IPS-NIHi7 (cell line): ENCODE results near the gene MRM3.
"Not testable (repeated sequence)": the region's sequence is repeated elsewhere in the genome, so short reads cannot be mapped to it uniquely, and the experiment has no call there.

Experiments
- DNase-seq: peaks from one replicate; pipeline ENCODE4 v3.0.0; 2012; ENCODE audit warnings: mixed read lengths; ENCODE audit errors: extremely low spot score

Gene MRM3

GRCh38 chr17:796609-797008, 14.5 kb downstream of the MRM3 start:
- no peak for DNase-seq

DNA sequence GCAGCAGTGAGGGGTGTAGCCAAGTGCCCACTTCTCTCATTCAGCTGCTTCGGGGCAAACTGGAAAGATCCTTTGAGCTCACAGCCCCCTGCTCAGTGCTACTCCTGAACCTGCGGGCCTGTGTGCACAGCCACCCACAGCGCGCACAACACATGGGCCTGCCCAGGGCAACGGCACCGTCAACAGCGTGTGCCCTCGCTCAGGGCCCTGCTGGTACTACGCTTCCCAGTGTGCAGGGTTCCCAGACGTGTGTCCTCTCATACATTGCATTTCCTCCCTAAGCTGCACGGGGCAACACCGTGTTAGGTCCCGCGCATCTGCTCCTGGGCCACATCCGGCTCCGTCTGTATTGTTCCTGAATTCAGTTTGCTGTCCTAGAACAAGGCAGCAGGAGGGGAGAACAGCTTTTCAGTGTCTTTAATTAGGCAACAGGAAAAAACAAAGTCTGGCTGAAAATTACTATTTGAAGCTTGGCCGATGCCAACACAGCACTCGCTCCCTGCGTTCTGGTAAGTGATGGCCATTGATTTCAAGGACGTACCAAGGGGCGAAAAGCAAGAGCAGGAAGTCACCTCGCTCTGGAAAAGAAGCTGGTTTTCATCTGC, 15.2 kb downstream of the MRM3 start:
- DNase-seq: no peak

DNA sequence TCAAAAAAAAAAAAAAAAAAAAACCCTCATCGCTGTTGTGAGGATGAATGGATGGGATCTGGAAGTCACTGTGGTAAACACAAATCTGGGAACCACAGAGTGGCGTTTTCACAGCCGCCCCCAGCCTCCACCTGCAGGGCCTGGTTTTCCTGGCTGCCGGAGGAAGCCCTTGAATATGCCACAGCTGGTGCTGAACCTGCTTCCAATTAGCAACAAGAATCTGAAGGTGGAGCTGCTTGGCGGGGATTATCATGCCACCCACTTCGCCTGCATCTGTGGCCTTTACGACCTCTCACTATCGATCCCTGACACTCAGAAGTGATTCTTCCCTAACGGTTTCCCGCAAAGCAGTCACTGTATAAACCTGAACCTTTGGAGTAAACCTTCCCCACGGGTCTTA, 16.1 kb downstream of the MRM3 start:
- DNase-seq: no peak

DNA sequence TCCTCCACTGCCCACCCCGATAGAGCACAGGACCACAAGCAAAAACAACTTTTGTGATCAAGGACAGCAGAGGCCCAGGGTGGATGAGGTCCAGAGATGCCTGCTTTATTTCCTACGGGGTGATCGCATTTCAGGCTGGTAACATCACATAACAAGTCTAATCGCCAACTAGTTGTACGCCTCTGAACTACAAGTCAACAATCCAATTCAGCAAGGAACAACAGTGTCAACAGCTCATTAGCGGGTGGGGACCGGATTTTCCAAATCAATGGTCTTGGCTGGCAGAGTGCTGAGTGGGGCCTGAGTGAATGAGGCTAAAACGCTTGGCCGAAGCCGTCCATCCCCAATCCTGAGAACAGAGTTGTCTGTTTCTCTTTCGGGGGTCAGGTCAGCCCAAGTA, 17.1 kb downstream of the MRM3 start:
- DNase-seq: no peak

DNA sequence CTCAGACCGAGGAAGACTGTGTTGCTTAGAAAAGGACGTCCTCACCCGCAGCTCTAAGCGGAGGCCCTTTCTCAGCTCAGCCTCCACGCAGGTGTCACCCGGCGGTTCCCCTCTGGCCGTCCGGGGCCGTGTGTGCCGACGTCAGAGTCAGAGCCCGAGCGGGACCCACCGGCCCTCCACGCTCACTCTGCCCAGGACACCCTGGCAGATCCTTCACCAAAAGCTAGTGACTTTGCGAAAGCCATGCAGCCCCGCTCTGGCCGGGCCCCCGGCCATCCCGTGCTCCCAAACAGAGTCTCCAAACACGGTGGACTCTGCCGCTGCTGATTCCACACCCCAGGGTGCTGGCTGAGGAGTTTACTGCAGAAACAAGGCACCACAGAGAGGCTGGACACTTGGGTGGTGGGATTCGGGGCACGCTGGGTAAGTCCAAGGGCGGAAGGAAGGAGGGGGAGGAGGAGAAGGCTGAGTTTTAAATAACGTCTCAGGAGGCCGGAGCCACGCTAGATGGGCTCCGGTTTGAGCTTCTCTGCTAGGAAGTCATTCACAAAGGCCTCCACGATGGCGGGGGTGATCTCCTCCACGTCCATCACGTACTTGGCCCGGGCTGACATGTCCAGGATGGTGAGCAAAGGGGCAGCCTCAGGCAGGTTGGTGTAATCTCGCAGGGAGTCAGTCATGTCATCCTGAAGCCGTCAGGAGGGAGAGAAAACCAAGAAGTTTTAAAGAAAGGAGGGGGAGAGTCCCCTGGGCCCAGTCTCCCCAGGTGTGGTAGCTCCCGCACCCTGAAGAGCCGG, 18.5 kb downstream of the MRM3 start:
- DNase-seq: no peak

DNA sequence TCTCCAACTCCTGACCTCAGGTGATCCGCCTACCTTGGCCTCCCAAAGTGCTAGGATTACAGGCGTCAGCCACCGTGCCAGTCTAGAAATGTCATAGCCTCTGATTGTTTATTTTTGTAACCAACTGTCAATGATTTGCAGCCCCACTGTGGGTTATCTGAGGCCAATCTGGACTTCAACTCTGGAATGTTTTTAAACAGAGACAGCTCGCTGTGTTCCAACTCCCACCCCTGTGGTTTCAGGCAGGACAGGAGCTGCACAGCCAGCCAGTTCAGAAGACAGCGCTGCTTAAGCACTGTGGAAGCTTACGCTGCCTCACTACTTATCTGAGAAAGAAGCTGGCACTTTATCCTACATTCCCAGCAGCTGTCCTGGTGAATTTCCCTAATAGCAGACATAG, 19.5 kb downstream of the MRM3 start:
- DNase-seq: no peak

DNA sequence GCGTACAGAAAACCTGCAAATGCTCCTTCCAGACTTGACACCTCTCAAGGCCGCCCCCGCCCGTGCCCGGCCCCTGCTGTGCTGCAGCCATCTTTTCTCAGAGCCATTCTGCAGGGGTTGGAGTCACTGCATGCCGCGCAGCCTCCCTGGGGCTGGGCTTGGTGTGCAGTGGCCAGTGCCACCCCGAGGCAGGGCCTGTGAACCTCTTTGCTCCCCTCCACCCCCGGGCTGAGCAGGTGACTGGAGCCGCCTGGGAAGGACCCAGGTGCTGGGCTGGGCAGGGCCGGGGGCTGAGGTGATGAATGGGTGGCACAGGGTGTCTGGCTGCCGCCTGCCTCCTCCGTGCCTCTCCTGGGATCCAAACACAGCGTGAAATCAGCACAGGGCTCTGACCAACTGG, 20.3 kb downstream of the MRM3 start:
- DNase-seq: no peak

GRCh38 chr17:802901-803881, 21.0 kb downstream of the MRM3 start:
- no peak for DNase-seq

GRCh38 chr17:804541-805435, 22.6 kb downstream of the MRM3 start:
- DNase-seq: no peak

GRCh38 chr17:805886-806285, 23.7 kb downstream of the MRM3 start:
- DNase-seq: not testable (repeated sequence)

- DNase-seq: no peak
These were observed 24.2 kb downstream of the MRM3 start for GRCh38 chr17:806346-806745.

DNA sequence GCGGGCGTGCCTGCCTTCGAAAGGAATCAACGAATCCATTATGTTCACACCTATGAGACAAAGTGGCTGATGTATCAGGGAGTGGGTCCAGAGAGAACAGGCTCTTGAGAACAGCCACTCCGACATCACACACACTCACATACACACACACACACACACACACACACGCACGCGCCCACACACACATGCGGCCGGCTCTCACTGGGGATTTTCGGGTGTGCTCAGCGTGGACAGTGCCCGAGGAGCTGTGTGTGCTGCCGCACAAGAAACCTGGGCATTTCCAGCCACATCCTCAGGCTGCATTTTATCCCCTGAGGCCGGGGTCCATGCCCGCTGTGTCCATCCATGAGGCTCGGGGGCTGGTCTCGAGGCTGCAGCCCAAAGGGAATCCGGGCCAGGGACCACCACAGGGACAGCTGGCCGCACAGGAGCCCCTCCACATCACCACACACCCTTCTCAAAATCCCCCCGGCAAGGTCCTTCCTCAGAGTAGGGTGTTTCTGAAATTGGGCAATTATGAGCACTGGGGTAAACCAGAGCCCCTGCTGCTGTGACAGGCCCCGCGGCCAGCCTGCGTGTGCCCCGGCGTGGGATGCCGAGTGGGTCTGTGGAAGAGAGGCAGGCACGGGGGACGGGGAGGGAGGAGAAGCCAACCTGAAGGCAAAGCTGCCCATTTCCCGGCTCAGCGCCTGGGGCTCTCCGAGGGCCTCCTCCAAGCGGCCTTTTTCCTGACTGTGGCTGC, 24.8 kb downstream of the MRM3 start:
- DNase-seq: no peak

- no peak for DNase-seq
These were observed 25.6 kb downstream of the MRM3 start for GRCh38 chr17:807523-808294.

- no peak for DNase-seq
These were observed 29.1 kb downstream of the MRM3 start for GRCh38 chr17:811051-811784.

DNA sequence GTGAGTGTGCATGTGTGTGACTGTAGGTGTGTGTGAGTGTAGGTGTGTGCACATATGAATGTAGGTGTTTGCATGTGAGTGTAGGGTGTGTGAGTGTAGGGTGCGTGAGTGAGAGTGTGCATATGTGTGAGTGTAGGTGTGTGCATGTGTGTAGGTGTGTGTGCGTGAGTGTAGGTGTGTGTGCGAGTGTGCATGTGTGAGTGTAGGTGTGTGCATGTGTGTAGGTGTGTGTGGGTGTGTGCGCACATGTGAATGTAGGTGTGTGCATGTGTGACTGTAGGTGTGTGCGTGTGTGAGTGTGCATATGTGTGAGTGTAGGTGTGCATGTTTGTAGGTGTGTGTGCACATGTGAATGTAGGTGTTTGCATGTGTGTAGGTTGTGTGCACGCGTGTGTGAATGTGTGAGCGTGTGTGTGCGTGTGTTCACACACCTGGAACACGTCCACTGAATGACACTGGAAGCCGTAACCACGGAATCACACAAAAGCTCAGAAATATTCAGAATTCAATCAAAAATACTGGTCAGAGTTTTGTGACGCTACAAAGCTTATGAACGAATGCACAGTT, 30.6 kb downstream of the MRM3 start:
- no peak for DNase-seq

DNA sequence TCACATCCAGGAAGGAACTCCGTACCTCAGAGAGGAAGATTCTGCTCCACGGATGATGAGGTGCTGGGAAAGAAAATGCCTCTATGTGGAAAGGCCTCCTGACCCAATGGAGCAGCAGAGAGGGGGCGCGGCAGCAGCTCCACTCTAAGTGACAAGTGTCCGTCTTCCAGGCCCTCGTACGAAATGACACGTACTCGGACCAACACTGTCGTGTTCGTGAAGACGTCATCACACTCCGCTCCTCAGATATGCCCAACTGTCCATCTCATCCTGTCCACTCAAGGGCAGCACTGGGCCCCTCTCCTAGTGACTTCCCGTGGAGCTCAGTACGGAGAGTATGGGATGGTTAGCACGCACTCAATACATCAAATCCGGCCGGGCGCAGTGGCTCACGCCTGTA, 32.2 kb downstream of the MRM3 start:
- no peak for DNase-seq

DNA sequence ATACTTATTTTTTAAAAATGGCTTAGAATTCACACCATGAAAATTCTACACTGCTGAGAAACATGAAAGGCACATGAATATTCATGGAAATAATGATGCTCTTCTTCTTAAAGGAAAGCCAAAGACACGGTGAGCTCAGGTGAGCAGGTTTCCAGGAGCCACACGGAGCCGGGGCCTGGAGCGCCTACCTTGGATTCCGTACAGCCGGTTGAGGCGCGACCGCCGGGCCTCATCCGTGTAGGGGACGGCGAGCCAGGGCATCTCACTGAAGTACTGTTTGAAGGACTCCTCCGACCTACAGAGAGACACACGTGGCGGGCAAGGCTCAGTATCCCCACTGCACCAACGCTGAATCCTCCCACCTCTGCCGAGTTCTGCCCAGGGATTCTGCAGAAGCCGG, 37.1 kb downstream of the MRM3 start:
- DNase-seq: no peak

- no peak for DNase-seq
These were observed 41.3 kb downstream of the MRM3 start for GRCh38 chr17:823501-823902.

DNA sequence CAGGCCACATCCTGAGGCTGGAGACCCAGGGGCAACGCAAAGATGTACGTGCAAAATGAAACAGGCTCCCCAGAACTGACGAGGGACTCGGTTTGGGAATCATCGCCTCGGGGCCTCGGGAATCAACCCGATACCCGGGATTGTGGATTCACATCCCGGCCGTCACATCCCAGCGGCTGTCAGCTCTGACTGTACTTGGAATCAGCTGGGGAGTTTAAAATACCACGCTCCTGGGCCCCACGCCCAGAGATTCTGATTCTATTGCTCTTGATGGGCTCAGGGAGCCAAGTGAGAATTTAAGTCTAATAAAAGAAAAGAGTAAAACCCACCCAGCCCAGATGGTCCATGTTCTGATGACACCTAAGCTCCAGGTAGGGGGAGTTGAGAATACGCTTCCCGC, 42.2 kb downstream of the MRM3 start:
- DNase-seq: no peak
